ENCODE results near the gene NLRC3.

DNA sequence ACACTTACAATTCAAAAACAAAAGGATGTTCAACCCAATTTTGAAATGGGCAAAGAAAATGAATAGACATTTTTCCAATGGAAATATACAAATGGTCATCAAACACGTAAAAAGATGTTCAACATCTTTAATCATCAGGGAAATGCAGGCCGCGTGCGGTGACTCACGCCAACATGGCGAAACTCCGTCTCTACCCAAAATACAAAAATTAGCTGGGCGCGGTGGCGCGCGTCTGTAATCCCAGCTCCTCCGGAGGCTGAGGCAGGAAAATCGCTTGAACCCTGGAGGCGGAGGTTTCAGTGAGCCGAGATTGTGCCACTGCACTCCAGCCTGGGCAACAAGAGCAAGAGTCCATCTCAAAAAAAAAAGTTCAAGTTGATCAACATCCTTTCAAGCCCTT is 78.2 kb downstream of the NLRC3 start:
- TF ChIP-seq, protein P1, sequence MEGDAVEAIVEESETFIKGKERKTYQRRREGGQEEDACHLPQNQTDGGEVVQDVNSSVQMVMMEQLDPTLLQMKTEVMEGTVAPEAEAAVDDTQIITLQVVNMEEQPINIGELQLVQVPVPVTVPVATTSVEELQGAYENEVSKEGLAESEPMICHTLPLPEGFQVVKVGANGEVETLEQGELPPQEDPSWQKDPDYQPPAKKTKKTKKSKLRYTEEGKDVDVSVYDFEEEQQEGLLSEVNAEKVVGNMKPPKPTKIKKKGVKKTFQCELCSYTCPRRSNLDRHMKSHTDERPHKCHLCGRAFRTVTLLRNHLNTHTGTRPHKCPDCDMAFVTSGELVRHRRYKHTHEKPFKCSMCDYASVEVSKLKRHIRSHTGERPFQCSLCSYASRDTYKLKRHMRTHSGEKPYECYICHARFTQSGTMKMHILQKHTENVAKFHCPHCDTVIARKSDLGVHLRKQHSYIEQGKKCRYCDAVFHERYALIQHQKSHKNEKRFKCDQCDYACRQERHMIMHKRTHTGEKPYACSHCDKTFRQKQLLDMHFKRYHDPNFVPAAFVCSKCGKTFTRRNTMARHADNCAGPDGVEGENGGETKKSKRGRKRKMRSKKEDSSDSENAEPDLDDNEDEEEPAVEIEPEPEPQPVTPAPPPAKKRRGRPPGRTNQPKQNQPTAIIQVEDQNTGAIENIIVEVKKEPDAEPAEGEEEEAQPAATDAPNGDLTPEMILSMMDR (conservative IDR thresholded peaks at IDR 0.05; ENCODE audit: low read depth, low read length) = no peak
- no peak for TF ChIP-seq EZH2 (IDR thresholded peaks at IDR 0.05; ENCODE audit: low read length, unreplicated experiment)
- no peak for TF ChIP-seq EZH2phosphoT487 (IDR thresholded peaks at IDR 0.05; ENCODE audit: borderline replicate concordance, low read length)

Data from PC-3 (cell line).